DMS153 treated with DMSO at 0.1 percent for 48 hours (cell line): ENCODE measurements around the gene ACTR6.

Source experiments
- DNase-seq: peaks from one replicate; lab custom pipeline; 2025; ENCODE audit not compliant: unreplicated experiment; lab: John Stamatoyannopoulos, UW

The ACTR6 gene

DNA sequence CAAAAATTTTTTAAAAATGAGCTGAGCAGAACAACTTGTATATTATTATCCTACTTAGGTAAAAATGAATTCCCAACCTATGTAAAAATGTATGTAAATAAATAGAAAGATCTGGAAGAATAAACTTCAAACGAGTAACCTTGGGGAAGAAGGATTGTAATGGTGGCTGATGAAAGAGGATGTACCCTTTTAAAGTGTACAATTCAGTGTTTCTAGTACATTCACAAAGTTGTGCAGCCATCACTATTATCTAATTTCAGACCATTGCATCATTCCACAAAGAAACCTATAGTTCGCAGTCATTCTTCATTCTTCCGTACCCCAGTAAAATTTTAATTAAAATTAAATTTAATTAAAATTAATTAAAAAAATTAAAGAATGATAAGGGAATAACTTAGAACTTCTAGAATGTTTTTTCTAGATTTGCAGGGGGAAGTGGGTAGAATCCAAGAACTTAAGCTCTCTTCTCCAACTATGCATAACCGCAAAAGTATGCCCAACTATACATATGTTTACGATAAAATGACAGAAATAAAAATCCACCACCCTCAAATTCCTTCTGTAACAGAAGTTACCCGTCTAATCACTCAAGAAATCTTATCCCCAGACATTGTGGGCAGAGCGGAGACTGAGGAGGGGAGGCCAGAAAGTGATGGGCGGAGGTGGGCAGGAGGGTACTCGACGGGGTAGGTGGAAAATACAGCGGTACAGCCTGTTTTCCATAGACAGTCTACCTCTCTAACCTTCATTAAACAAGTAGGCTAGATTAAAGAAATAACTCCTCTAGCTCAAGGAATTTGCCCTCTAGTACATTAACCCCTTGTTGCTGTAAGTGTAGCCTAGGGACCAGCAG, 65.3 kb downstream of the ACTR6 start:
- peak; percentile 28 for DNase-seq

GRCh38 chr12:100266585-100266834, 65.9 kb downstream of the ACTR6 start:
- no peak for DNase-seq

GRCh38 chr12:100266835-100267602, 66.4 kb downstream of the ACTR6 start, which contains the start of the genes DEPDC4 and SCYL2:
DEPDC4 (minus strand) TSS chr12:100267079; CDS start chr12:100267076, 3 bp downstream.
SCYL2 (plus strand) TSS chr12:100267177; CDS start chr12:100282971, 15,794 bp downstream.
- peak; percentile 85 for DNase-seq

DNA sequence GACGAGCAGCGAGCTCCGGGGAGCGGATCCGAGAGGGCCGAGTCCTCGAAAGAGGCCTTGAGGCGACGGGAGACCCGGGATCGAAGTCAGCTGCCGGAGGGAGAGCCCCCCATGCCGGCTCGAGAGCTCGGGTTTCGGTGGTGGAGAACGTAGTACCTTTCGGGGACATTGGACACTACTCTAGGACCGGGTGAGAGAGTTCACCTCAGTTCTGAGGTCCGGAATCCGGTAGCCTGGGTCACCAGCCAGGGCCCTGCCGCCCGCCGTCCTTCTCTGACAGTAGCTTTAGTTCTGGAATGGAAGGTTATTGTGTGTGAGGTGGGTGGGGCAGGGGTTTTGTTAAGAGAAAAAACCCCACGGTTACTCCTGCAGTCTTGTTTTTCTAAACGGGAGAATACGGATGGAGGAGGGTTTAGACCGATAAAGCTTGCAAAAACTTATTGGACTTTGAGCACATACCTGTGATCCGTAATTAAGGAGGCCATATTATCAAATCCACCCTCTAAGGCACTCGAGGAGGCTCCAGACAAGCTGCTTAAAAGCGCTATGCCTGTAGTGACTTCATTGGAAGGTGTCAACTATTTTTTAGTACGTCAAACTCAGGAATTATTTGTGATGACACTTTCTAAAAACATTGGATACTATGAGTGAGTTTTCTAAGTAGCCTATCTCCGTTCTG, 67.1 kb downstream of the ACTR6 start:
- DNase-seq, result no peak

GRCh38 chr12:100268835-100269564, 68.4 kb downstream of the ACTR6 start:
- no peak for DNase-seq

DNA sequence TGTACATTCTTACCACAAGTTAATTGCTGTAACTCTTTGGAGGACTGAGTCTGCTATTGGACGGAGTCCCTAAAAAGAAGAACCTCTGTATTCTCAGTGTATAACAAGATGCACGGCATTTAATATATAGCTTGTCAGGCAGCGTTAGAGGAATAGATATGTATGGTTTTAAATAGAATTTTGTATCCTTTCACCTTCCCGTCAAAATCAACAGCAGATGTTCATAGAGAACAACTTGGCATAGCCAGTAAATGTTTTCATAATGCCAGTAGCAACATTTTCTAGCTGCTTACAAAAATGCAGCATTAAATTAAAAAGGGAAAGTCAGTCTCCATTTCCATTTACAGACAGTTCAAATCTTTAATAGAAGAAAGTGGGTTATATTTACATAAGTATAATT, 73.2 kb downstream of the ACTR6 start:
- no peak for DNase-seq
